ENCODE results near the gene CRYBG1.
"Not testable (repeated sequence)": the region's sequence is repeated elsewhere in the genome, so short reads cannot be mapped to it uniquely, and the experiment has no call there.

Gene CRYBG1

DNA sequence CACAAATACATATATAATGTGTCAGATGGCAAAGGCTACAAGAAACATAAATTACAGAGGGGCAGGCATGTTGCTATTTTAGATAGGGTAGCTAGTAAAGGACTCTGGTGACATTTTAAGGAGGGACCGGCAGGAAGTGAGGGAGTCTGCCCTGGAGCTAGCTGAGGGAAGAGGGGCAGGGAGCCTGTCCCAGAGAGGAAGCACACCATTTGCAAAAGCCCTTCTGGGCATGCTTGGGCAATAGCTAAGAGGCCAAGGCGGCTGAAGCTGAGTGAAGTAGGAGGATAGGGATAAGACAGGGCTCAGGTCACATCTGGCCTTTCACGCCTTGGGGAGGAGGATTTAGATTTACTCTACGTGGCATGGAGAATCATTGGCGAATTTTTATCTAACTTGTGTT, 172.5 kb downstream of the CRYBG1 start:
- no peak for DNase-seq

DNA sequence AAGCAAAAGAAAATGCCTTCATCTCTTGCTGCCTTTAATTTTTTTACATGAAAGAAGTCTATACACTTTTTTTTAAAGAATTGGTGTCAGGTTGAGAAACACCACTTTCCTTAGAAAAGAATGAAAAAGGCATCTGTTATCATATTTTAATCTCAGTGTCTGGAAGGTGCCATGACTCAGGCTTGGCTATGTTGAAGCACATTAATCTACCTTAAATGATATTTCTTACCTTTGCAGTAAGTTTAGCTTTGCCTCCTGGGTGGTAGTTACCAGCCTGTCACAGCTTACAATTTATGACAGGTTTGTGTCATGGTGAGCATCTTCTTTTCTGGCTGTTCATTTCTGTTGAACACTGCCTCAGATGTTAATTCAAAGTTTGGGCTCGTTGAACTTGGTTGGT, 173.5 kb downstream of the CRYBG1 start:
- no peak for DNase-seq

DNA sequence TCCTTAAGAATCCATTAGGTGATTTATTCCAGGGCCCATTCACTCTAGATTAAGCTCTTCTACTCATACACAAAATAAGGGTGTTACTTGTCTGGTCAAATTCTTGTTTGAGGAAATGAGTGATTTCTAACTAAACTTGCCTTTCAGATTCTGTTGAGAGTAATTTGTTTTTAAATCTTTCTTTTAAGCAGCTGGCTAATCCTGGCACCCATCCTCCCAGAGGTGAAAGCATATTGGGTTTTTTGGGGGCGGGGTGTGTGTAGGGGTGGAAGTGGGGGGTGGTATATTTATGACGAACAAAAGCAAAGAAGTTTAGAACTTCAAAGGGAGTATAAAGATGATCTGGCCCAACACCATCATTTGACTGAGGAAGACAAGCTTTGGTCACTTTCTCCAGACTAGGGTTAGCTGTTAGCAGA, 174.1 kb downstream of the CRYBG1 start:
- no peak for DNase-seq

DNA sequence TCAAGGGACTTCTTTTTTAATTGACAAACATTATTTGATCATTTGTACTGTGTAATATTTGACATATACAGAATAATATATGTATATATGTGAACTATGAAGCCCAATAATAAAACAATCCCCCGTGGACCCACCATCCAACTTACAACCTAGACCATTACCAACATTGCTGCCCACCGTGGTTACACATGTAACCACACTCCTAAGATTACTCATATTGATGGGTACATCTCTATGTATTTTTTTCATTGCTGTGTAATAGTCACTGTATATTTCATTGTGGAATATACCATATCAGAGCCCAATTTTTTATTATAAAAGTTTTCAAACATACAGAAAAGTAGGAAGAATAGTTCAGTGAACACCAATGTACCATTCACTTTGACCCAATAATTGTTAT, 174.5 kb downstream of the CRYBG1 start:
- no peak for DNase-seq

DNA sequence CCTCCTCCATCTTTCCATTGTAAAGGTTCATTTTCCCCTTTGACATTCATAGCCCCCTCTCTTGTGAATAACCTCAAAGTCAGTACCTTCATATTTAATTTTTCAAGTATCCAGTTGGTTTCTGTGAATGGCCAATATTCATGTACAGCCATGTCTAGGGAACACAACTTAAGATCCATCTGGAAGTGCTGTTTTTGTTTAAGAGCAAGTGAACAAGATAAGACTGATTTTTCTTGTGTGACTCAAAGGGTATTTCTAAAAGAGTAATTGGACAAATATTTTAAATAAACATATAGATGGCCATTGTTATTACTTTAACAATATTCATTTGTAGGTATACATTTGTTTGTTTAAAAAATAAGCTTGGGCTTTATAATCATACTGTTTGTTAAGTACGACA, 175.8 kb downstream of the CRYBG1 start:
- no peak for DNase-seq

DNA sequence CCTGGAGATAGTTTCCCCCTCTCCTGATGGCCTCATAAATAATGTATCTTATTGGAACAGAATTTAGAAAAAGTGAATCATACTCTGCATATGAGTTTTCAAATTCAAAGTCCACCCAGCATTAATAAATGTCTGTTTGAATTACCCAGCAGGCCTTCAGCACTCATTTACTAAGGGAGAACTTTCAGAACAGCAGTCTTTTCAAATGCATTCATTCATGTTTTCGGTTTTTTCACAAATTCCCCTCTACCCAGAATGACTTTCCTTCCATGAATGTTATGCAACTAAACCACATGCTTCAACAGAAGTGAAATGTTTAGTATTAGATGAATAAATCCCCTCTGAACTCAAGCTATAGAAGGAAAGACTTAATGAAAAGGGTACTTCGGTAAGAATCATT, 176.3 kb downstream of the CRYBG1 start:
- DNase-seq, result no peak

DNA sequence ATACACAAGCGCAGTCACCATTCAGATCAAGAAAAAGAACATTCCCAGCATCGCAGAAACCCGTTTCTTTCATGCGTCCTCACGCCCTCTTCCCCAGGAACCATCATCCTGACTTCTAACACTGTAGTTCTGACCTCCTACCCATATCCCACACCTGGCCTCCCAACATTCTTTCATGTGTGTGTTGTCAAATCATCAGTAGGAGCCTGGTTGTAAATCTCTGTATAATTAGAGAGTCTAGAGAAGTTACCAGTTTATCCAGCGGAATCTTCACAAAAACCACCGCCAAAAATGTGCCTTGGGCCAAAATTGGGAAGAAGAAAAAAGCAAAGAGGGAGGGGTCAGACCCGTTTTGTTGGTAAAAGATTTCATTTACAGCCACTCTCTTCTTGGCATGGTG, 177.1 kb downstream of the CRYBG1 start:
- DNase-seq, result no peak

DNA sequence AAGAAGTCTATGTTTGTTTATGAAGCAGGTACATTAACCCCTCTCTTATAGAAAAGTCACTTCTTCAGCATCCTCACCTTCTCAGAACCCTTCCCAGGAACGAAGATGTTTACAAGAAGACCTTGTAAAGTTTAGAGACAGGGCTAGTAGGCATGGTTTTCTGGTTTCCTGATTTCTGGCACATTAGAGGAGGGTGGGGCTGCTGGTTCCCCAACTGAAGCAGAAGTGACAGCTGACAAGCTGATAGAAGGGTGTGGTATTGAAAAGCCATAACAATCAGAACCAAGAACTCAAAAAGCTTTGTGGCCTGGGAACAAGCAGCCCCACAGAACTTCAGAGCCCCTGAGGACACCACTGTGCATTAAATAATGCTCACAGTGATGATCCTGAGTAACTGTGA, 177.6 kb downstream of the CRYBG1 start:
- DNase-seq, result no peak

DNA sequence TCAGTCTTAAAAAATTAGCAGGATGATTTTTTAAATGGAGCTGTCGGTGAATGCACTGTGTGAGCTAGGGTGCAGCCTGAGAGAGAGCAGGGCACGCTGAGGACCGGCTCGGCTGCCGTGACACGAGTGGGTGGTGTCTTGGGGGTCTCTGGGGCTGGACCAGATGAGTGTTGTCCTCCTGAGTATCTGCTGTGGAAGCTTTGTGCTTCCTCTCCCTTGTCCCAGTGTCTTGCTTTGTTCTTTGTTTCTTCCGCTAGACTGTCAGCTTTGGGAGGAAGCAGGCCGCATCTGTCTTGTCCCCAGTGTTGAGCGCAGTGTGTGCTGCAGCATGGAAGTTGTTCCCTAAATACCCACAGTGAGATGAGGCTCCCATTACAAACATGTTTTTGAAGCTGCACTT, 179.4 kb downstream of the CRYBG1 start:
- no peak for DNase-seq

DNA sequence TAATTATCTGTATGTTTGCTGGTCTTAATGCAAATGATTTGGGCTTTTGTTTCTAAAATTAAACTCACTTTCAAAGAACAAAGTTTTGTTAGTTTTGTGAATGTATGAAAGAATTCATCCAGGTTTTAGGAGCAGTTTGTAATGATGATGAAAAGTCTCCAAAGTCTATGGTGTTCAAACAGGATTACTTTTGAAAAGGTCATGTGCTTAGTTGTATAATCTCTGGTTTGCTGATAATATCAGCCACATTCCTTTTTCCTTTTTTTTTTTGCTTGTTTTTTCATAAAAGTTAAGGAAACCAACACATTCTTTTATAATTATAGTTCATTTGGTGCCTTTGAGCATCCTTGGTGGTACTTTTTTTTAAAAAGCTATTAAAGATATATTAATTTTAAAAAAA, 179.9 kb downstream of the CRYBG1 start:
- DNase-seq, result no peak

DNA sequence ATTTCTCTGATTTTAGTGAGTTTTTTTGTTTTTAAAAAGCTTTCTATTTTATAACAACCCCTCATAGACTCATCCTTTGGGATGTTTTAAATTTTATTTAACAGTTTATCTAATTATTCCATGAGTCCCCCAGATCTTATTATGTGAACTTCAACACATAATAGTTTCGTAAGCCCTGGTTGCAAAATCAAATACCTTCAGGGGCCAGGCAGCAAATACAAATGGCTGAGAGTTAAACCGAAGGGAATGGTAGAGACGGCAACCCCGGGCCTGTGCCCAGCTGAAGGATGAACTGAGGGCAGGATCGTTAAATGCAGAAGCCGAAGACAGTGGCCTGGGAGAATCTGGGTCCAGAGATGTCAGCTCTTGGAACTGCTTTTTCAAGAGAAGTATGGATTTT, 180.4 kb downstream of the CRYBG1 start:
- DNase-seq, result no peak

DNA sequence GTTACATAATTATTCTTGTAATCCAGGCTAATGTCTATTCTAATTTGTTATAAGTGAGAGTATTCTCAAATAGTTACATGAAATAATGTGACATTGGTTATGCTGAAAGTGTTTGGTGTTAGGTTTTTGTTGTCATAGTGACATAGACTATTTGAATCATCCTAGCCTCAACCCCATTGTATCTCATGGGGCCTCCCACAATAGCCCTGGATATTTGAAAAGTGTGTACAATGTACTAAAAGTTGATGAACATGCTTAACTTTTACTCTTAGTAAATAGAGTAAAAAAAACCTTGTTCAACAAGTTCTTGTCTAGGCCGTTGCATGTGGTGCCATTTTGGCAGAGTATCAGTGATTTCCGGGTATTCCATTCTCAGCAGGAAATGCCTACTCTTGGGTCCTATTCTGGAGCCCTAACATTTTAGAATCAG, 185.8 kb downstream of the CRYBG1 start:
- no peak for DNase-seq

DNA sequence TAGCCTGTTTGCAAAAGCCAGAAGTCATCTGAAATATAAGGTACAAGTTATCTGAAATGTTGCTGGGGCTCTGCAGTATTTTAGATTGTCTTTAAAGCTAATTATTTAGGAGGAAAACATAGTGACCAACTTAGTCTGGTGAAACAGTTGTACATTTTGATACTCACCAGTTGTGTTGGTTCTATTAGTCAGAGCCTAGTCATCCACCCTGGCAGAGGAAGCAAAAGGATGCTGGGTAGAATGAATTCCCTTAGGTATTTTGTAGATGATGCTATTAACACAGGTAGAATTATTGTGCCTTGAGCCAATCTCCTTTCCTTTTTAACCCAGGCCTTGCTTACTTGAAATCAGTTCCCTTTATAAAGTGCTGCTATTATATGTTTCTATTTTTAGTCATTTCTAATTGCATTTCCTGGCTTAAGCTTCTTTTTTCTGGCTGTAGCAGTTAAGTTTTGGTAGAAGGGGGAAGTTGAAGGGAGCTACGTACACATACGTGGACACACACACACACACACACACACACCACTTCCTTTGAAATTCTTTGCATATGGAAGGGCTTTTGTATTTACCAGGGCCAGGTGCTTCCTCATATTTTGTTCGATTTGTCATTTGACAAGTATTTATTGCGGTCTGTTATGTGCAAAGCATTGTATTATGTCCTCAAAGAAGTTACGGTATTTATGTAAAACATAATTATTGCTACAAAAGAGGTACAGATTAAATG, 186.3 kb downstream of the CRYBG1 start:
- DNase-seq, result peak; percentile 30

DNA sequence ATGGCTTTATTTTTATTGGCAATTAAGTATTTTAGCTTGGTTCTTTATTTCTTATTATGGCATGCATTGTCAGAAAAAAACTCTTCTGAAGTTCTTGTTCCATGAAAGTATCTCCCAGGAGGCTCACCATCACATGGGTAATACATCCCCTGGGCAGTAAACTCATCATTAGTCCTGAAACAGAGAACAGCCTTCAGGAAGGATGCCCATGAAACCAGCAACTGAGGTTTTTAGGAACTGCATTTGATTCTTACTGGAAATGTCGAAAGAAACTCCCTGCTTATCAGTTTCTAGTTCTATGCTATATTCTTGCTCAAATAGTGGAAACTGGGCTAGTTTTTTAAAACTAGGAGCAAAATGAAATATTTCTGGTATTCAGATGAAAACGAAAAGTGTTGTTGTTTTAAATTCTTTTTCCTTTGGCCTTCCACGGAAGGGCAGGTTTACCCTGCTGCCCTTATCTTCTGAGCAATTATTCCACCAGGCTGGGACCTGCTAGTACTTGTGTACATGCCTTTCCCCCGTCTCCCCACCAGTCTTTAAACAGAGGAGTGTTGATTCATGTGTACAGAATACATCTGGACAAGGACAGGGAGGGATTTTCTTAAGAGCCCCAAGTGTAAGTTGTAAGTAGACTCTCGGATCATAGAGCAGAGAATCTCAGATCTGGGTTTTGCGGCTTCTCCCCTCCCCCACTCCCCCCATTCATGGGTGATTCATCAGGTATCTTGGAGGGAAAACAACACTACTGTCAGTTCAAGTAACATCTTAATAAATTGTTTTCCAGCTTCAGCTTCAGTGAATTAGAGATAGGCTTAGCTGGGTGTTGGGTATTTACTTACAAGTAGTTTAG, 187.3 kb downstream of the CRYBG1 start:
- DNase-seq, result no peak

DNA sequence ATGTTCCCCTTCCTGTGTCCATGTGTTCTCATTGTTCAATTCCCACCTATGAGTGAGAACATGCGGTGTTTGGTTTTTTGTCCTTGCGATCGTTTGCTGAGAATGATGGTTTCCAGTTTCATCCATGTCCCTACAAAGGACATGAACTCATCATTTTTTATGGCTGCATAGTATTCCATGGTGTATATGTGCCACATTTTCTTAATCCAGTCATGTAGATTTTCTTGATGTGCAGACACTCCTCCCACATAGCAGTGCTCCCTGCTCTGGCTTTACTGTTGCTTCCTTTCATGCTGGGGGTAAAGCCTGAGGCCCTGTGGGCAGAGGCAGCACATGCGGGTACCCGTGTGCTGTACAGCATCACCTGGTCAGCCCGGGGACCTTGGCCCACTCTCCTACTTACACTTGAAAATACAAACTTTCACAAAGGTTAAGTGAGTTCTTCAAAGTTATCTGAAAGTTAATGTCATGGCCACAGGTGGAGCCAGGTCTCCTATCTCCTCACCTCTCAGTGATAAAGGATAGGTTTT, 188.5 kb downstream of the CRYBG1 start:
- DNase-seq, result not testable (repeated sequence)

DNA sequence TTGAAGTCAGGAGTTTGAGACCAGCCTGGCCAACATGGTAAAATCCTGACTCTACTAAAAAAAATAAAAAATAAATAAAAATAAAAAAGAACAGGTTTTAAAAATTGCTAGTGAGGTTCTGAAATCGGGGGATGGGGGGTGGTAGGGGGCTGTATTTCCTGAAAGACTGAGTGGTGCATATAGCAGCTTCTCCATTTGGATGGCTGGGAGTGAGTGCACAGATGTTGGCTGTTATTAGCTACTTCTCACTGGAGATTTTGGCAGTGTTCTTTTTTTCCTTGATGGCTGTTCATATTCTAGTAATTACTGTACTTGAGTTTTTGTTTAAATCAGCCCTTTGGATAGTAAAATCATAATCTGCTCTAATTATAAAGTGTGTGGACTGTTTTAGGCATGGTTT, 189.0 kb downstream of the CRYBG1 start:
- no peak for DNase-seq

DNA sequence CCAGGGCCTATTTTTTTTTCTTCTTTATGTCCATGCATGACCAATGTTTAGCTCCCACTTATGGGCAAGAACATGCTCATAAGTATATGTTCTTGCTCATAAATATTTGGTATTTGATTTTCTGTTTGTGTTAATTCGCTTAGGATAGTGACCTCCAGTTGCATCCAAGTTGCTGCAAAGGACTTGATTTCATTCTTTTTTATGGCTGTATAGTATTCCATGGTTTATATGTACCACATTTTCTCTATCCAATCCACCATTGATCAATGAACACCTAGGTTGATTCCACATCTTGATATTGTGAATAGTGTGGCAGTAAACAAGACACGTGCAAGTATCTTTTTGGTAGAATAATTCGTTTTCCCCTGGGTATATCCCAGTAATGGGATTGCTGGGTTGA, 190.6 kb downstream of the CRYBG1 start:
- no peak for DNase-seq

DNA sequence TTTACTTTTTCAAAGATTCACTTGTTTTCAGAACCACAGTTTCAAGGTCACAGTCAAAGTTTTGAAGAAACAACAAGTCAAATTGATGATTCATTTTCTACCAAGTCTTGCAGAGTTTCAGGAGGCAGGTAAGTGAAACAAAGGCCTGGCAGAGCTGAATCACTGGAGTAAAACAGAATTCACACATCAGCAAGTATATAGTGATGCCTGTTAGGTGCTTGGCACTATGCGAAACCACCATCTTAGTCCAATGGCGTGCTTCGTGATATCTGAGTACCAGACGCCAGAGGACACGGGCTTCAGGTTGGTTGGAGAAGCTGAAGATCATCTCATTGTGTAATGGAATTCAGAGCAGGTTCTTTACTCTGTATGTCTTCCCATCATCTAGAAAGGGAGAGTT, 192.9 kb downstream of the CRYBG1 start:
- no peak for DNase-seq

DNA sequence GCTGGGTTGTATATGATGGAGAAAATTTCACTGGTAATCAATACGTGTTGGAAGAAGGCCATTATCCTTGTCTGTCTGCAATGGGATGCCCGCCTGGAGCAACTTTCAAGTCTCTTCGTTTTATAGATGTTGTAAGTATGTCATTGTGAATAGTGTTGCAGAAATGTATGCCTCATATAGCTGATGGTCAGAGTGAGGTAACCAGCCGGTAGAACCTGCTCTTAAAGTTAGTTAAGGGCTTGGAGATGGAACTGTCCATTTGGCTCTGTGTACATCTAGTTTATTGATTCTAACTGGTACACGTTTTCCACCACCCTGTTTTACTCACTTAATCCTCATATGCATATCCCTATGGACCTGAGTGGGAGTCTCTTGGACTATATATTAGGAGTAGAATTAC, 195.2 kb downstream of the CRYBG1 start:
- no peak for DNase-seq

DNA sequence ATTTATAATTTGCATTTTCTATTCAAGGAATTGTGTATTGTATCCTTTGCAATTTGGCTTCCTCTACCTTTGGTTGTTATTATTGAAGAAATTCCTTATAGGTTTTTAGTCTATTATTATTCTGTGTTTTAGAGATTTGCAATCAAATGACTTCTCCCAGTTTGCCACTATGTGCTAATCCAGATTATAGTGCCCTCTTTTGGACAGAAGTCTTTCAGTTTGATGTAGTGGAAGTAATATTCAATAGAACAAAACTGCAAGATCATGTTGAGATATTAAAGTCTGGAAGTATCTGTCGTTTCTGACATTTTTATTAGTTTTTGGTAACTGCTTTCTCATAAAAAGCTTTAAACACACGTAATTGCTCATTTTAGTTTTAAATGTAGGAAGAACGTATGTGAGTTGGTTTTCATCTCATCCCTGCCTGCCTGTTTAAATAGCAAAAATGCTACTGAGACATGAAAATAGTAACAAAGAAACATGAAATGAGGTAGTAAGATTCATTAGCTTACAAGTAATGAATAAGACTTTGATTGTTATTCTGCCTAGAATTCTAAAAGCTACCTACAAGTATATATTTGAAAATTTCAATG, 195.9 kb downstream of the CRYBG1 start:
- DNase-seq, result no peak

DNA sequence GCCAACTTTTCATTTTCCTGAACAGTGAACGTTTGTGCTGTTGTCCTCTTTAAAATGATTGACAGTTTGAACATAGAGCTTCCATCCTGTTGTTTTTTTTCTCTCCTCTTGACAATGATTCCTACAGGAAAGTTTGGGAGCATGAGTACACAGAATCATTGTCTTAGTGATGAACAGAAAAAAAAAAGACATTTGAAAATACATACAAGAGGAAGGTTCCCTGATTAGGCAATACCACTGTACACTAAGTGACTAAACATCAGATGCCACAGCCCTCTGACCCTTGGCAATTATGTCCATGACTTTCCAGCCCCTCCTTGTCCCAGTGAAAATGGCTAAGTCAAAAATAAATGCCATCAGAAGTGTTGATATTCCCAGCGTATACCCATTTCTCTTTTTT, 197.3 kb downstream of the CRYBG1 start:
- no peak for DNase-seq

DNA sequence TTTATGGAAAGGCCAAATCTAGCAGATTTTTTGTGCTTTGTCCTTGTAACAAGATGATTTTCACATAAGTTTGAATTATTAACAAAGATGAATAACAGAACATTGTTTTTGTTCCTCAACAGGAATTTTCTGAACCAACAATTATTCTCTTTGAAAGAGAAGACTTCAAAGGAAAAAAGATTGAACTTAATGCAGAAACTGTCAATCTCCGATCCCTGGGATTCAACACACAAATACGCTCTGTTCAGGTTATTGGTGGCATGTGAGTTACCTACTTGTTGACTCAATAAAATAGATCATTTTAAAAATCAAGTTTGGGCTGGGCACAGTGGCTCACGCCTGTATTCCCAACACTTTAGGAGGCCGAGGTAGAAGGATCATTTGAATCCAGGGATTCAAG, 197.8 kb downstream of the CRYBG1 start:
- no peak for DNase-seq

DNA sequence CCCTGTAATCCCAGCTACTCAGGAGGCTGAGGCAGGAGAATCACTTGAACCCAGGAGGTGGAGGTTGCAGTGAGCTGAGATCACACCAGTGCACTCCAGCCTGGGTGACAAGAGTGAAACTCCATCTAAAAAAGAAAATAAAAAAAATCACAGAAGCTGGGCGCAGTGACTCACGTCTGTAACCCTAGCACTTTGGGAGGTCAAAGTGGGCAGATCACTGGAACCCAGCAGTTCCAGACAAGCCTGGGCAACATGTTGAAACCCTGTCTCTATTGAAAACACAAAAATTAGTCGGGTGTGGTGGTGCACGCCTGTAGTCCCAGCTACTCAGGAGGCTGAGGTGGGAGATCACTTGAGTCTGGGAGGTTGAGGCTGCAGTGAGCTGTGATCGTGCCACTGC, 199.1 kb downstream of the CRYBG1 start:
- DNase-seq, result not testable (repeated sequence)

All from NCI-H1436 (cell line).